HFF-Myc (cell line): ENCODE data around the gene CNNM1.

Experiments used
- DNase-seq: peaks from one replicate; pipeline ENCODE4 v3.0.0-alpha.2; 2011; ENCODE audit warnings: low read depth; ENCODE audit errors: extremely low read depth
- H3K4me3 ChIP-seq: replicated peaks from 2 replicates; pipeline ENCODE4 v1.5.1; 2011; ENCODE audit warnings: low read depth, mild to moderate bottlenecking, control low read depth, low read length
- TF ChIP-seq, protein P1 (sequence below): IDR thresholded peaks from 2 replicates; pipeline ENCODE4 v1.5.1; 2012; ENCODE audit warnings: mild to moderate bottlenecking, low read depth, low read length, control low read depth; ENCODE audit errors: missing control alignments

CNNM1 gene

DNA sequence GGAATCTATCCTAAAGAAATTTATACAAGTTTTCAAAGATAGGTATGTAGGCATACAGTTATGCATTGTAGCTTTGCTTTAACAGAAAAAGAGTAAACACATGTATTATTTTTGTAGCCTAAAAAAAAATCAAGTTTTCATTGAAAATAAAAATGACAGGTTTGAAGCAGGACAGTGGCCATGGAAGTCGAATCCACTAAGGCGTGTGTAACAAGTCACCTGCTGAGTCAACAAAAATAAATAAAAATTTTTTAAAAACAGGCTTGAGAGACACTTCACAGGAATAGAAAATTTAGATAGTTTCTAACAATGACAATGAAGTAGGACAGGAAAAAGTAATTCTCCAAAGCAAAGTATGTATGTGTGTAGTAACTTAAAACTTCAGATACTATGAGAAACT is 109.7 kb downstream of the CNNM1 start:
- TF ChIP-seq, protein P1, sequence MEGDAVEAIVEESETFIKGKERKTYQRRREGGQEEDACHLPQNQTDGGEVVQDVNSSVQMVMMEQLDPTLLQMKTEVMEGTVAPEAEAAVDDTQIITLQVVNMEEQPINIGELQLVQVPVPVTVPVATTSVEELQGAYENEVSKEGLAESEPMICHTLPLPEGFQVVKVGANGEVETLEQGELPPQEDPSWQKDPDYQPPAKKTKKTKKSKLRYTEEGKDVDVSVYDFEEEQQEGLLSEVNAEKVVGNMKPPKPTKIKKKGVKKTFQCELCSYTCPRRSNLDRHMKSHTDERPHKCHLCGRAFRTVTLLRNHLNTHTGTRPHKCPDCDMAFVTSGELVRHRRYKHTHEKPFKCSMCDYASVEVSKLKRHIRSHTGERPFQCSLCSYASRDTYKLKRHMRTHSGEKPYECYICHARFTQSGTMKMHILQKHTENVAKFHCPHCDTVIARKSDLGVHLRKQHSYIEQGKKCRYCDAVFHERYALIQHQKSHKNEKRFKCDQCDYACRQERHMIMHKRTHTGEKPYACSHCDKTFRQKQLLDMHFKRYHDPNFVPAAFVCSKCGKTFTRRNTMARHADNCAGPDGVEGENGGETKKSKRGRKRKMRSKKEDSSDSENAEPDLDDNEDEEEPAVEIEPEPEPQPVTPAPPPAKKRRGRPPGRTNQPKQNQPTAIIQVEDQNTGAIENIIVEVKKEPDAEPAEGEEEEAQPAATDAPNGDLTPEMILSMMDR: no peak
- no peak for DNase-seq
- no peak overlapping the region for H3K4me3 ChIP-seq

DNA sequence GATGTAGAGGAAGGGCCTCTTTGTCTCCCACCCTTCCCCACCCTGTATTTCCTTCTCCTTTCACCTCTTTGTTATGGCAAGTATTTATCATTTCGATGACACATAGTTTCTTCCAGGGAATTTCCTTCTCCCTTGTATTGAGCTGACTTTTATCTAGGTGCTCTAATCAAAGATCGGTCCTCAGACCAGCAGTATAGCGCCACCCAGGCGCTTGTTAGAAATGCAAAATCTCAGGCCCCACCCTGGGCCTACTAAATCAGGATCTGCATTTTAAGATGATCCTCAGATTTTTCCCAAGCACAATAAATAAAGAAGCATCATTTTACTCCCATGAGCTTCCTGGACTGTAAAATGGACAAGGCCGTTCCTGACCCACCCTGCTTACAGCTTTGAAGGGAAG is 113.2 kb downstream of the CNNM1 start:
- TF ChIP-seq, protein P1: no peak
- H3K4me3 ChIP-seq: no peak overlapping the region
- no peak for DNase-seq

DNA sequence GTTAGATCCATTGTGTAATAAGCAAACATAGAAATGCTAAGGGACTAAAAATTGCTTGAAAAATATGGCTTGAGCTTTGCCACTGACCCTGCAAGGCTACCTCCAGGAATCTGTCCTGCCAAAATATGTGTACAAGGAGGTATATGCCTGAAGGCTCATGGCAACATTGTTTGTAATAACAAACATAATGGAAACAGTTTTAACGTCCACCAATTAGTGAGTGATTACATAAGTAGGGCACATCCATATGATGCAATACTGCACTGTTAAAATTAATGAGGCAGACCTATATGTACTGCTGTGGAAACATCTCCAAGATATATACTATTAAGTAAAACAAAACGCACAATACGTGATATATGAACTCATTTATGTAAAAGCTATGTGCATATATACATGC is 114.3 kb downstream of the CNNM1 start:
- no peak overlapping the region for H3K4me3 ChIP-seq
- no peak for DNase-seq
- TF ChIP-seq, protein P1: no peak
